ENCODE results near the gene CORO7.
A peak's percentile ranks its signal among the peaks of the same experiment; 100 is the strongest.

Gene CORO7

DNA sequence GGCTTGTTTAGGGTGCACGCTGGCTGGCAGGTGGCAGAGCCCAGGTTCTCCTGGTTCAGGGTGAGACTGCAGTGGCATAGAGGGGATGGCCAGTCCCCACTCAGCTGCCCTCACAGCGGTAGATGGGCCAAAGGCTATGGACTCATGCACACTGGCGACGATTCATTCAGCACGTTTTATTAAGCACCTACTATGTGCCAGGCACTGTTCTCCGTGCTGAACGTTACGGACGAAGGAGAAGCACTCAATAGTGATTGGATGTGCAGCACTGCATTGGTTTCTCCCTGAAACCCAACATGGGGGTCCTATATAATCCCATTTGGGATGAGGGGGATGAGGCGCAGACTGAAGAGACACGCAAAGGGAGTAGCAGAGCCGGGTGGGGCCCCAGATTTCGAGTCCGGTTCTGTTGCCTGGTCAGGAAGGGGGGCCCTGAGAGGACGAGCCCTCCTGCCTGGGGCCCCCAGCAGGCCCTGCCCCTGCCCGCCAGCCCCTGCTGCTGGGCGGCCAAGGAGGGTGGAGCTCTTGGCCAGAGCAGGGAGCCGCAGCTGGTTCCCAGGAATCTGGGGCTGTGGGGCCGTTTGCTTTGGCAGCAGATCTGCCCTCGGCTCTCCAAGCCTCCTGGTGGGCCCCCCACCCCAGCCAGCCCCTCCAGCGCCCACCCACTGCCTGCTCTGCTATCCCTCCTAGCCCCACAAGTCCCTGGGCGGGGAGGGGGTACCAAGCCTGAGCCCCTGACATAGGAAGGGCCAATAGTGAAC is 91.7 kb downstream of the CORO7 start:
- ChIA-PET POLR2A (interaction anchor here (1.0 to 1.5 kb wide), 4 partner anchors 9 to 53 kb away, joined by 3 to 5 read pairs (median 4); partner anchors contain the start of genes GLIS2 and TFAP4), CTCF (interaction anchor here (1.2 kb wide), 1 partner anchor 36 kb away, joined by 6 read pairs; no protein-coding TSS in a partner anchor)
- TF ChIP-seq ARNT (IDR thresholded peaks at IDR 0.05) (no peak), SUZ12 (IDR thresholded peaks at IDR 0.05) (no peak), FOXK2 (IDR thresholded peaks at IDR 0.05) (no peak), FOXM1 (IDR thresholded peaks at IDR 0.05; ENCODE audit: borderline replicate concordance) (no peak), ELF4 (IDR thresholded peaks at IDR 0.05) (no peak)
- DNase-seq (ENCODE audit: extremely low spot score) = no peak

DNA sequence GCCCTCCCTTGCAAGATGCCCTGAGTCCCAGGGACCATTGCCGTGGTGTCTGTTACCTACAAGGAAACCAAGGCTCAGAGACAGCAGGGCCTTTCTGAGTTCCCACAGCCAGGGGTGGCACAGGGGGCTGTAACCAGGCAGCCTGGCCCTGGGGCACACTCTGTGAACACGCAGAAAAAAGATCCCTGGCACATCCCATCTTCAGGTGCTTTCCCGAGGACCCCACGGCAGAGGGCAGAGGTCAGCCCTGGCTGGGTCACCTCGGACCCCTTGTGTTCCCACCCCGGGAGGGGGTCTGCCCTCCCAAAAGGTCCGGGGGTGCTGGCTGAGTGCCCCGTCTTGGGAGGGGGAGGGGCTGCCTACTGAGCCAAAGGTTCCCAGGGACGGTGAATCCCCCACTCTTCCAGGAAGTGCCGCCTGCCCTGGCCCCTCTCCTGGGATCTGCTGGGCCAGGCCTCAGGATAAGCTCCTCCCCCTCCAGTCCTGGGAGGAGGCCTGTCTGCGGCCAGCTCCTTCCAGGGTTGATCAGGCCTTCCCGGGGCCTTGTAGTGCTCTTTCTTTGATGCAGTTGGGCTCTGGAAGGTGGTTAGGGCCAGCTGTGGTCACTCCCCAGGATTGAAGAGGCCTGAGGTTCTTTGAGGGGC is 92.4 kb downstream of the CORO7 start:
- DNase-seq (ENCODE audit: extremely low spot score) = peak; percentile 64
- CTCF ChIA-PET = interaction anchor here (0.6 to 1.2 kb wide), 2 partner anchors 35 to 70 kb away, joined by 3 to 6 read pairs; no protein-coding TSS in a partner anchor
- POLR2A ChIA-PET = interaction anchor here (1.0 to 1.5 kb wide), 3 partner anchors 9 to 52 kb away, joined by 3 to 5 read pairs (median 3); partner anchors contain the start of gene GLIS2
- no peak for TF ChIP-seq L3MBTL2 (conservative IDR thresholded peaks at IDR 0.05)
- no peak for TF ChIP-seq FOXA1 (IDR thresholded peaks at IDR 0.05)
- TF ChIP-seq HDGF (IDR thresholded peaks at IDR 0.05; ENCODE audit: borderline replicate concordance) = no peak
- no peak for TF ChIP-seq ELF4 (IDR thresholded peaks at IDR 0.05)
- TF ChIP-seq CTBP1 (IDR thresholded peaks at IDR 0.05; ENCODE audit: borderline replicate concordance) = no peak
- no peak for TF ChIP-seq ZNF384 (IDR thresholded peaks at IDR 0.05)
- TF ChIP-seq NFRKB (IDR thresholded peaks at IDR 0.05) = no peak

DNA sequence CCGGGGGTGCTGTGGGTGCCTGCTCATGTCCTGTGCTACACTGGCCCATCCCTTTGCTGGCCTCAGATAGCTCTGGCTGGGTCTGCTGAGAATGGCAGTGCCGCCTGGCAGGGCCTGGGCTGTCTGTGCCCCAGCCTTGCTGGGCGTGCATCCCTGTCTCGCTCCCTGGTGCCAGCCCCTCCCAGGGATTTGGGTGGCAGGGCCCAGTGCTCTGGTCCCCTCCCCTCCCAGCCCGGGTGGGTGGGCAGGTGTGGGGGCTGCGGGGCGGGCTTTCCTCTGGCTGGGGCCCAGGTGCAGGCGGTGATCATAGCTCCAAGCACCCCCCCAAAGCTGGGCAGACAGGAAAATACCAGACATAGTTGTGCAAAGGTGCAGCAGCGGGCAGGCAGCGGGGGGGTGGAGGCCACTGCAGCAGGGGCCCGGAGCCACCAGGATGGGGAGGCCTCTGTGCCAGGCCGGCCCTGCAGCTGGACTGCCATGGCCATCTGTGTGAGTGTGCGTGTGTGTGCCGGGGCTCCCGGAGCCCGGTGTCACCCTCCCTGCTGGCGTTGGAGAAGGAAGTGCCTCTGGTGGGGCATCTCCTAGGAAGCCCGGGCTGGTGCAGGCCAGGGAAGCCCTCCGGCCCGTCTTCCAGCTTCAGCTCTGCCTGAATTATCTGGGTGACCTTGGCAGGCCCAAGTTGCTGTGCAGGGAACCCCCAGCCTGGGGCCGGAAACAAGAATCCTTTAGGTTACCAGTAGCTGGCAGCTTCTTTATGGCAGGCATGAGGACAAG is 93.1 kb downstream of the CORO7 start:
- no peak for DNase-seq (ENCODE audit: extremely low spot score)
- ChIA-PET POLR2A (interaction anchor here (1.5 kb wide), 1 partner anchor 8 kb away, joined by 3 read pairs; the partner anchor contains the start of gene GLIS2), CTCF (interaction anchor here (0.6 to 1.2 kb wide), 2 partner anchors 34 to 70 kb away, joined by 3 to 6 read pairs; no protein-coding TSS in a partner anchor)
- TF ChIP-seq HDGF (IDR thresholded peaks at IDR 0.05; ENCODE audit: borderline replicate concordance) (no peak), NFRKB (IDR thresholded peaks at IDR 0.05) (no peak)

DNA sequence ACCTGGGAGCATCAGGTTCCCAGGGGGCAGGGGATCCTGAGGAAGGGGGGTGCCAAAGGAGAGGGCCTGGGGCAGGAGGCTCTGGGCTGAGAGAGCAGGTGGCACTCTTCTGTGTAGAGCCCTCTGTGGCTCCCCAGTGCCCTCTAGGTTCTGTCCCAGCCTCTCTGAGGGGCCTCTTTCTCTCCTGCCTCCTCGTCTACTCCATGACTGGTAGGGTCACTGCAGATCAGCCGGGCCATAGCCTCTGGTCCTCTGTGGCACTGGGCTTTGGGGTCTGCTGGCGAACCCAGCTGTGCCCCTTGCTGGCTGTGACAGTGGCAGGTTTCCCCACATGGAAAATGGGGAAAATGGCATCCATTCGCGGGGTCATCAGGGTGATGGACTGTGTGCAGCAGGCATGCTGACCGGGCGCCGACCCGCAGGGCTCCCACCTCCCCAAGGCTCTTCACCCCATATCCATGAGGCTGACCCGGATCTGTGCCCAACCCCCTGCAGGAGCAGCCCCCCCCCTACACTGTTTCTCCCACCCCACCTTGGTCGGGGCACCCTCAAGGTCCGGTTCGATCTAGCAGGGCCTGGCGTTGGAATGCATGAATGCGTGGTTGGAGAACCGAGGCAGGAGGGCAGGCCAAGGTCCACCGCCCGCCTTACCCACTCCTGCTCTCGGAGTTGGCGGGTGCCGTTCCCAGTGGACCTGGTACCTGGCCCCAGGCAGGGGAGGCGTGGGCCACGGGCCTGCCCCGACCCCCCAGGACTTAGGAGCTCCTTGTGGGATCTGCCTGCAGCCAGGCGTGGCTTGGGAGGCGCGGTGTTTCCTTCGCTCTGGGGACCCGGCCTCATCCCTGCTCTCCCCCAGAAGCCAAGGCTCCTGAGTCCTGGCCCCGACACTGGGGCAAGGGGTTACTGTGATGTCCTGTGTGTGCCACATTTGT is 94.0 kb downstream of the CORO7 start:
- ChIA-PET POLR2A (interaction anchor here (1.0 kb wide), 1 partner anchor 15 kb away, joined by 3 read pairs; no protein-coding TSS in a partner anchor), CTCF (no interaction called here)
- TF ChIP-seq NFRKB (IDR thresholded peaks at IDR 0.05) (no peak), SUZ12 (IDR thresholded peaks at IDR 0.05) (no peak), FOXA1 (IDR thresholded peaks at IDR 0.05) (no peak), FOXK2 (IDR thresholded peaks at IDR 0.05) (no peak), LEF1 (IDR thresholded peaks at IDR 0.05; ENCODE audit: borderline replicate concordance) (no peak), SP1 (IDR thresholded peaks at IDR 0.05) (no peak), FOXM1 (IDR thresholded peaks at IDR 0.05; ENCODE audit: borderline replicate concordance) (no peak)
- no peak for DNase-seq (ENCODE audit: extremely low spot score)

DNA sequence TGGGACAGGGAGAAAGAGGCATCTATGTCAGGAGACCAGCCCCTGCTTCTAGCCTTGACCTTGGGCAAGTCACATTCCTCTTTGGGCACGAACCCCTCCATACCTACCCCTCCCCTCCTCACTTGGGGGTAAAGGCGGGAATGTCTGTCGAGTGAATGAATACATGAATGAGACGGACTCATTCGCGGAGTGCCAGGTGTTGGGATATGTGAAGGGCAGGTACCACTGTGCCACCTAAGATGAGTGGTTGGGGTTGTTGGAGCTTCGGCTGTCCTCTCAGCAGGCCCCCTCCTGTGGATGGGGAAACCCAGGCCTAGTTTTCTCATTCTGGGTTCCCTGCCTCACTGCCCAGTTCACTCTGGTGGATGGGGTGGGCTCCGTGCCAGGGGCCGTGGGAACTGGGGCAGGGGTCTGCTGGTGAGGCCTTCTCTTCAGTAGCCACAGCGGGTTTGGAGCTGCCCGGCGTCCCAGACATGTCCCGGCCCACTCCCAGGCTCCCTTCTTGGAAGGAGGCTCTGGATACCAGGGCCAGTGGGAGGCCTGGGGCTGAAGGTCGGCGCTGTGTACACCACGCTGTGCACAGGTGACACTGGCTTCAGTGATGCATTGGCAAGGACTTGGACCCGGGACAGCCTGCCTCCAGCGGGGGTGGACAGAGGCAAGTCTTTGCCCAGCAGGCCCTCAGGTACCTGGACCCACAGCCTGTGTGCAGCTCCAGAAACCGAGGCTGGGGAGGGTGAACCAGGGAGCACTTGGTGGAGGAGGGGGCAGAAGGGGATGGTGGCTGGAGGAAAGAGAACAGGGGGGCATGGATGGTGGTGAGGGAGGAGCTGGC is 94.9 kb downstream of the CORO7 start:
- TF ChIP-seq LEF1 (IDR thresholded peaks at IDR 0.05; ENCODE audit: borderline replicate concordance) (no peak), L3MBTL2 (conservative IDR thresholded peaks at IDR 0.05) (no peak), ELF4 (IDR thresholded peaks at IDR 0.05) (no peak), FOXK2 (IDR thresholded peaks at IDR 0.05) (no peak), CTBP1 (IDR thresholded peaks at IDR 0.05; ENCODE audit: borderline replicate concordance) (no peak), BHLHE40 (IDR thresholded peaks at IDR 0.05; ENCODE audit: borderline replicate concordance) (no peak), SP1 (IDR thresholded peaks at IDR 0.05) (no peak), NFRKB (IDR thresholded peaks at IDR 0.05) (no peak), FOXA1 (IDR thresholded peaks at IDR 0.05) (no peak), ARNT (IDR thresholded peaks at IDR 0.05) (no peak), ZNF384 (IDR thresholded peaks at IDR 0.05) (no peak), HDGF (IDR thresholded peaks at IDR 0.05; ENCODE audit: borderline replicate concordance) (no peak), TARDBP (IDR thresholded peaks at IDR 0.05) (no peak)
- TF ChIP-seq, protein P1, sequence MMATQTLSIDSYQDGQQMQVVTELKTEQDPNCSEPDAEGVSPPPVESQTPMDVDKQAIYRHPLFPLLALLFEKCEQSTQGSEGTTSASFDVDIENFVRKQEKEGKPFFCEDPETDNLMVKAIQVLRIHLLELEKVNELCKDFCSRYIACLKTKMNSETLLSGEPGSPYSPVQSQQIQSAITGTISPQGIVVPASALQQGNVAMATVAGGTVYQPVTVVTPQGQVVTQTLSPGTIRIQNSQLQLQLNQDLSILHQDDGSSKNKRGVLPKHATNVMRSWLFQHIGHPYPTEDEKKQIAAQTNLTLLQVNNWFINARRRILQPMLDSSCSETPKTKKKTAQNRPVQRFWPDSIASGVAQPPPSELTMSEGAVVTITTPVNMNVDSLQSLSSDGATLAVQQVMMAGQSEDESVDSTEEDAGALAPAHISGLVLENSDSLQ (IDR thresholded peaks at IDR 0.05) = no peak
- POLR2A ChIA-PET = interaction anchor here (1.0 kb wide), 1 partner anchor 14 kb away, joined by 3 read pairs; no protein-coding TSS in a partner anchor
- CTCF ChIA-PET = no interaction called here
- DNase-seq (ENCODE audit: extremely low spot score) = no peak
